Central memory CD8-positive, alpha-beta T cell (primary cell): ENCODE measurements around the gene DSCAML1.

Source experiments
- ATAC-seq: fragments of 150-1000 bp; cut with Tn5 transposase; replicated peaks from 2 replicates; pipeline ENCODE4 v1.10.0; 2022; ENCODE audit warnings: mild to moderate bottlenecking, moderate FRiP score, moderate number of reproducible peaks; ENCODE audit not compliant: poor library complexity, severe bottlenecking; ENCODE audit errors: extremely low read depth
- DNase-seq, 2 donors: peaks; one replicate each; pipeline ENCODE4 v3.0.0; 2021; ENCODE audit warnings: low spot score in 2 of 2
- H3K27ac Mint-ChIP-seq: one replicate; pipeline ENCODE4 v1.8.0; 2022; ENCODE audit warnings: low read depth, mild to moderate bottlenecking, moderate library complexity, mixed read lengths
- H3K27me3 Mint-ChIP-seq: one replicate; pipeline ENCODE4 v1.8.0; 2022; ENCODE audit warnings: mixed read lengths
- H3K36me3 Mint-ChIP-seq: one replicate; pipeline ENCODE4 v1.8.0; 2022; ENCODE audit warnings: mild to moderate bottlenecking, moderate library complexity, mixed read lengths; ENCODE audit not compliant: insufficient read depth
- H3K4me1 Mint-ChIP-seq: one replicate; pipeline ENCODE4 v1.8.0; 2022; ENCODE audit warnings: mixed read lengths
- H3K4me3 Mint-ChIP-seq: one replicate; pipeline ENCODE4 v1.8.0; 2022; ENCODE audit warnings: mild to moderate bottlenecking, moderate library complexity, mixed read lengths
- H3K9me3 Mint-ChIP-seq: one replicate; pipeline ENCODE4 v1.8.0; 2022; ENCODE audit warnings: mixed read lengths

DSCAML1 gene

GRCh38 chr11:117424781-117425180 is 372.2 kb downstream of the DSCAML1 start:
- Mint-ChIP-seq H3K27ac (no peak overlapping the region), H3K4me1 (peaks cover 12% of the 10 kb centered on the region), H3K36me3 (no peaks in the 10 kb centered on the region), H3K9me3 (no peaks in the 10 kb centered on the region), H3K4me3 (no peak overlapping the region), H3K27me3 (peaks cover 29% of the 10 kb centered on the region)
- ATAC-seq (no peak), DNase-seq (no peak)

GRCh38 chr11:117423046-117423575 is 373.9 kb downstream of the DSCAML1 start:
- Mint-ChIP-seq H3K36me3 (no peaks in the 10 kb centered on the region), H3K27me3 (peaks cover 35% of the 10 kb centered on the region), H3K4me1 (peaks cover 12% of the 10 kb centered on the region), H3K4me3 (no peak overlapping the region), H3K27ac (no peak overlapping the region), H3K9me3 (no peaks in the 10 kb centered on the region)
- no peak for ATAC-seq
- DNase-seq, result no peak

- peaks cover 5% of the 10 kb centered on the region for H3K4me1 Mint-ChIP-seq
- H3K9me3 Mint-ChIP-seq, result no peaks in the 10 kb centered on the region
- no peak for ATAC-seq
These were observed 375.5 kb downstream of the DSCAML1 start for GRCh38 chr11:117421476-117421875.

GRCh38 chr11:117421041-117421440 is 376.0 kb downstream of the DSCAML1 start:
- Mint-ChIP-seq H3K9me3 (no peaks in the 10 kb centered on the region), H3K27me3 (peaks cover 47% of the 10 kb centered on the region), H3K4me1 (peaks cover under 1% of the 10 kb centered on the region)

More at GRCh38 chr11:117421476-117421875, 375.5 kb downstream of the DSCAML1 start:
- H3K27me3 Mint-ChIP-seq, result peaks cover 47% of the 10 kb centered on the region
- no peaks in the 10 kb centered on the region for H3K36me3 Mint-ChIP-seq
- no peak overlapping the region for H3K4me3 Mint-ChIP-seq
- no peak overlapping the region for H3K27ac Mint-ChIP-seq
- DNase-seq, result no peak

GRCh38 chr11:117420598-117420997 is 376.4 kb downstream of the DSCAML1 start:
- Mint-ChIP-seq H3K36me3 (no peaks in the 10 kb centered on the region), H3K4me1 (no peaks in the 10 kb centered on the region), H3K27ac (no peak overlapping the region), H3K4me3 (no peak overlapping the region), H3K9me3 (no peaks in the 10 kb centered on the region), H3K27me3 (peaks cover 47% of the 10 kb centered on the region)
- ATAC-seq, result no peak
- DNase-seq, result no peak

More at GRCh38 chr11:117421041-117421440, 376.0 kb downstream of the DSCAML1 start:
- no peak for DNase-seq
- H3K36me3 Mint-ChIP-seq, result no peaks in the 10 kb centered on the region
- ATAC-seq, result no peak
- H3K27ac Mint-ChIP-seq, result no peak overlapping the region
- no peak overlapping the region for H3K4me3 Mint-ChIP-seq

GRCh38 chr11:117420143-117420485 is 376.9 kb downstream of the DSCAML1 start:
- no peaks in the 10 kb centered on the region for H3K4me1 Mint-ChIP-seq
- no peak for DNase-seq

GRCh38 chr11:117419482-117420142 is 377.4 kb downstream of the DSCAML1 start:
- Mint-ChIP-seq H3K36me3 (no peaks in the 10 kb centered on the region), H3K4me3 (no peak overlapping the region), H3K9me3 (no peaks in the 10 kb centered on the region), H3K27me3 (peaks cover 47% of the 10 kb centered on the region), H3K27ac (no peak overlapping the region), H3K4me1 (no peaks in the 10 kb centered on the region)
- DNase-seq, result no peak
- no peak for ATAC-seq

More at GRCh38 chr11:117420143-117420485, 376.9 kb downstream of the DSCAML1 start:
- no peak overlapping the region for H3K27ac Mint-ChIP-seq
- peaks cover 47% of the 10 kb centered on the region for H3K27me3 Mint-ChIP-seq
- no peak overlapping the region for H3K4me3 Mint-ChIP-seq
- H3K9me3 Mint-ChIP-seq, result no peaks in the 10 kb centered on the region
- H3K36me3 Mint-ChIP-seq, result no peaks in the 10 kb centered on the region
- ATAC-seq, result no peak

- Mint-ChIP-seq H3K4me1 (no peaks in the 10 kb centered on the region), H3K9me3 (no peaks in the 10 kb centered on the region), H3K4me3 (no peak overlapping the region), H3K27ac (no peak overlapping the region), H3K36me3 (no peaks in the 10 kb centered on the region), H3K27me3 (peaks cover 47% of the 10 kb centered on the region)
- no peak for DNase-seq
- no peak for ATAC-seq
These were observed 378.1 kb downstream of the DSCAML1 start for GRCh38 chr11:117418737-117419481.

- Mint-ChIP-seq H3K9me3 (no peaks in the 10 kb centered on the region), H3K4me3 (no peak overlapping the region), H3K27ac (no peak overlapping the region), H3K27me3 (peaks cover 38% of the 10 kb centered on the region), H3K36me3 (no peaks in the 10 kb centered on the region), H3K4me1 (no peaks in the 10 kb centered on the region)
- no peak for DNase-seq
- no peak for ATAC-seq
These were observed 379.2 kb downstream of the DSCAML1 start for GRCh38 chr11:117417856-117418255.

GRCh38 chr11:117417342-117417741 is 379.7 kb downstream of the DSCAML1 start:
- no peak for DNase-seq
- Mint-ChIP-seq H3K36me3 (no peaks in the 10 kb centered on the region), H3K9me3 (no peaks in the 10 kb centered on the region), H3K4me1 (no peaks in the 10 kb centered on the region), H3K4me3 (no peak overlapping the region), H3K27me3 (peaks cover 33% of the 10 kb centered on the region), H3K27ac (no peak overlapping the region)
- no peak for ATAC-seq

- Mint-ChIP-seq H3K4me1 (no peaks in the 10 kb centered on the region), H3K4me3 (no peak overlapping the region), H3K27ac (no peak overlapping the region), H3K27me3 (peaks cover 18% of the 10 kb centered on the region), H3K9me3 (no peaks in the 10 kb centered on the region), H3K36me3 (peaks cover 2% of the 10 kb centered on the region)
- no peak for ATAC-seq
- no peak for DNase-seq
These were observed 381.6 kb downstream of the DSCAML1 start for GRCh38 chr11:117415358-117415896.

GRCh38 chr11:117414724-117415123 is 382.3 kb downstream of the DSCAML1 start:
- Mint-ChIP-seq H3K36me3 (peaks cover 4% of the 10 kb centered on the region), H3K27me3 (peaks cover 18% of the 10 kb centered on the region), H3K9me3 (no peaks in the 10 kb centered on the region), H3K4me1 (no peaks in the 10 kb centered on the region), H3K4me3 (no peak overlapping the region), H3K27ac (no peak overlapping the region)
- DNase-seq (no peak), ATAC-seq (no peak)

- ATAC-seq (no peak), DNase-seq (no peak)
- Mint-ChIP-seq H3K9me3 (no peaks in the 10 kb centered on the region), H3K27ac (peak overlapping the region; percentile 19), H3K27me3 (peaks cover 17% of the 10 kb centered on the region), H3K4me1 (no peaks in the 10 kb centered on the region), H3K4me3 (no peak overlapping the region), H3K36me3 (peaks cover 8% of the 10 kb centered on the region)
These were observed 383.4 kb downstream of the DSCAML1 start for GRCh38 chr11:117413616-117414015.
